BLaER1 treated with 17β-estradiol and CSF1 and Interleukin-3, amounts not matched to agents 10 nM and 100 nM (cell line): ENCODE results near the gene ZNF595.
"Not testable (repeated sequence)": the region's sequence is repeated elsewhere in the genome, so short reads cannot be mapped to it uniquely, and the experiment has no call there.

ENCODE experiments used
- H3K27ac ChIP-seq, 11 experiments: shearing (Covaris generic); formaldehyde crosslinking; 2 replicates each; pipeline ENCODE4 v1.8.1; 2022
- H3K27me3 ChIP-seq, 11 experiments: shearing (Covaris generic); formaldehyde crosslinking; 2 replicates each; pipeline ENCODE4 v1.8.1; 2022
- H3K36me3 ChIP-seq, 11 experiments: shearing (Covaris generic); formaldehyde crosslinking; 2 replicates each; pipeline ENCODE4 v1.8.1; 2022
- H3K4me1 ChIP-seq, 10 experiments: shearing (Covaris generic); formaldehyde crosslinking; 2 replicates each; pipeline ENCODE4 v1.8.1; 2022
- H3K4me2 ChIP-seq, 11 experiments: shearing (Covaris generic); formaldehyde crosslinking; 2 replicates each; pipeline ENCODE4 v1.8.1; 2022
- H3K4me3 ChIP-seq, 10 experiments: shearing (Covaris generic); formaldehyde crosslinking; 2 replicates each; pipeline ENCODE4 v1.8.1; 2022
- H3K9ac ChIP-seq, 11 experiments: shearing (Covaris generic); formaldehyde crosslinking; 2 replicates each; pipeline ENCODE4 v1.8.1; 2022
- H3K9me3 ChIP-seq, 11 experiments: shearing (Covaris generic); formaldehyde crosslinking; replicated peaks in 1 of 11; 2 replicates each; pipeline ENCODE4 v1.8.1; 2022
- H4K20me1 ChIP-seq, 11 experiments: shearing (Covaris generic); formaldehyde crosslinking; 2 replicates each; pipeline ENCODE4 v1.8.1; 2022

ZNF595 gene

DNA sequence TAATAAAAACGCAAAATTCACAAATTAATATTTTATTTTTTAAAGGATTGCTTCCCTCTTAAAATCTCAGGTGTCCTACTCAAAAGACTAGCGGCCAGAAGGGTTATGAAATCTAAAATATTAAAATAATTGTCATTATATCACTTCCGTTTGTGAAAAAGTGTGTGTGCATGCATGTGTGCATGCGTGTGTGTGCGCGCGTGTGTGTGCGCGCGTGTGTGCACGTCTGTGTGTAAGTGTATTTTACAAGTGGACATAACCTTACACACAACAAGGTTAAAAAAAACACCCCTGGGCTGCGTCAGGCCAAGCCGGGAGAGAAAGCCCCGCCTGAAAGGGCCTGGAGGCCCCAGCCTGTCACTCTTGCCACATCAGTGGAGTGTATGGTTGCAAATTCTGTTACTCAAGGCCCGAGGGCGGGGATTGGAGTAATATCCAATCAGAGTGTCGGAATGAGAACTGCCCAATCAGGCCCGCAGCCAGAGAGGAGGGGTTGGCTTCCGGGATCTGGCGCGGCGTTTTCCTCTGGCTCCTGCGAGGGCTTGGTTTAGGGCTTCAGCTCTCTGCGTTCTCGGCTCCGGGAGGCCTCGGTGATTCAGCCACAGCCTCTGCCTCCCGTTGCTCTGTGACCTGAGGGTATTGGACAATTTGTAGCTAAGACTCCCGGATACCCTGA is at the start of gene ZNF595:
ZNF595 (plus strand) TSS at position 518 of the 676 bp plus-strand sequence. CDS start 168 bp downstream, outside the sequence.
- not testable (repeated sequence) for H3K9ac ChIP-seq, H3K27ac ChIP-seq, H3K27me3 ChIP-seq, H3K36me3 ChIP-seq, H3K9me3 ChIP-seq, H4K20me1 ChIP-seq, H3K4me2 ChIP-seq, H3K4me3 ChIP-seq
- peaks cover 0 to 12% (median 6%) of the 10 kb centered on the region in 10 experiments; a peak in 12 of 20 replicates for H3K4me1 ChIP-seq

- not testable (repeated sequence) for H3K27me3 ChIP-seq, H3K4me2 ChIP-seq, H3K27ac ChIP-seq, H4K20me1 ChIP-seq, H3K4me1 ChIP-seq, H3K36me3 ChIP-seq, H3K4me3 ChIP-seq, H3K9ac ChIP-seq
- H3K9me3 ChIP-seq = peaks cover 16 to 29% (median 19%) of the 10 kb centered on the region in 11 experiments
Observed at GRCh38 chr4:9937-10870, 42.9 kb upstream of the ZNF595 start.

DNA sequence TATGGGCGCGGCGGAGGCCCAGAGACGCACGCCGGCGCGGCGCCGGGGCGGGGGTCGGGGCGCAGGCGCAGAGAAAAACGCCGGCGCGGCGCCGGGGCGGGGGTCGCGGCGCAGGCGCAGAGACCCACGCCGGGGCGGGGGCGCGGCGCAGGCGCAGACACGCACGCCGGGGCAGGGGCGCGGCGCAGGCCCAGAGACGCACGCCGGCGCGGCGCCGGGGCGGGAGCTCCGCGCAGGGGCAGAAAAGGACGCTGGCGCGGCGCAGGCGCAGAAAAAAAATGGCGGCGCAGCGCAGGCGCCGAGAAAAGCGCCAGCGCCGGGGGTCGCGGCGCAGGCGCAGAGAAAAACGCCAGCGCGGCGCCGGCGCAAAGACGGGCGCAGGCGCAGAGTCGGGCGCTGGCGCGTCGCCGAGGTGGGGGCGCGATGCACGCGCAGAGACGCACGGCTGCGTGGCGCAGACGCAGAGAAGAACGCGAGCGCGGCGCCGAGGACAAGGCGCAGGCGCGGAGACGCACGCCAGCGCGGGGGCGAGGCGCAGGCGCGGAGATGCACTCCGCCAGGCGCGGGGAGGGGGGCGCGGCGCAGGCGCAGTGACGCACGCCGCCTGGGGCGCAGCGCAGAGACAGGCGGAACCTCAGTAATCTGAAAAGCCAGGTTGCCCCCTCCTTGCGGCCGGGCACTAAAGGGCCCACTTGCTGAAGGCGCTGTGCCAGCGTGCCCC is 41.9 kb upstream of the ZNF595 start:
- H3K27ac ChIP-seq, H3K27me3 ChIP-seq, H4K20me1 ChIP-seq, H3K4me2 ChIP-seq, H3K36me3 ChIP-seq, H3K4me3 ChIP-seq, H3K9ac ChIP-seq, H3K4me1 ChIP-seq: not testable (repeated sequence)
- H3K9me3 ChIP-seq = peaks cover 16 to 29% (median 19%) of the 10 kb centered on the region in 11 experiments

DNA sequence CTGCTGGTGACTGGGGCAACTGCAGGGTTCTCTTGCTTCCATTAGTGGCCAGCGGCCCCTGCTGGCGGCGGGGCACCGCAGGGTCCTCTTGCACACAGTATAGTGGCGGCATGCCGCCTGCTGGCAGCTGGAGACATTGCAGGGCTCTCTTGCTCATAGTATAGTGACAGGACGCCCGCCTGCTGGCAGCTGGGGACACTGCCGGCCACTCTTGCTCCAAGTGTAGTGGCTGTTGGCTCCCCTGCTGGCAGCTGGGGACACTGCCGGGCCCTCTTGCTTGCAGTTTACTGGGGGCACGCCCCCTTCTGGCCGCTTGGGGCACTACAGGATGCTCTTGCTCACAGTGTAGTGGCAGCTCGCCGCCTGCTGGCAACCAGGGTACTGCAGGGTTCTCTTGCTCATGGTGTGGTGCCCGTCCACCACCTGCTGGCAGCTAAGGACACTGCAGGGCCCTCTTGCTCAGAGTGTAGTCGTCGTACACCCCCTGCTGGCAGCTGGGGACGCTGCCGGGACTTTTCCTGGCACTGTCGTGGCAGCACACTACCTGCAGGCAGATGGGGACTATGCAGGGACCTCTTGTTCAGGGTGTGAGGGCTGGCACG is 41.2 kb upstream of the ZNF595 start:
- not testable (repeated sequence) for H3K36me3 ChIP-seq, H3K27ac ChIP-seq, H3K27me3 ChIP-seq, H3K4me1 ChIP-seq, H3K4me2 ChIP-seq, H4K20me1 ChIP-seq, H3K4me3 ChIP-seq, H3K9ac ChIP-seq
- peaks cover 16 to 29% (median 19%) of the 10 kb centered on the region in 11 experiments for H3K9me3 ChIP-seq

DNA sequence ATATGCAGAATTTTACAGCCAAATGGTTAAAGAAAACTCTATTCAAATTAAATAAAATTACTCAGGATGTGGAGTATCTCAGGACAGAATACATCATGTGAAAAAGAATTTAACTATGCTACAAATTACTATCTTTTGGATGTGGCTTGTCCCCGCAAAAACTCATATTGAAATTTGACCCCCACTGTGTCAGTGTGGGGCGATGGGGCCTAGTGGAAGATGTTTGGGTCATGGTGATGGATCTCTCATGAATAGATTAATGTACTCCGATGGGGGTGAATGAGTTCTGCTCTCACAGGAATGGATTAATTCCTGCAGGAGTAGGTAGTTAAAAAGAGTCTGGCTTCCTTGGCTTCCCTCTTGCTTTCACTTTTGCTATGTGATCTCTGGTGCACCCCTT is 35.0 kb upstream of the ZNF595 start:
- H3K4me1 ChIP-seq, H3K27me3 ChIP-seq, H3K4me2 ChIP-seq, H4K20me1 ChIP-seq, H3K4me3 ChIP-seq, H3K9me3 ChIP-seq, H3K36me3 ChIP-seq, H3K9ac ChIP-seq, H3K27ac ChIP-seq: not testable (repeated sequence)

GRCh38 chr4:18589-18988 is 34.5 kb upstream of the ZNF595 start:
- H4K20me1 ChIP-seq, H3K4me1 ChIP-seq, H3K9me3 ChIP-seq, H3K27ac ChIP-seq, H3K36me3 ChIP-seq, H3K4me3 ChIP-seq, H3K27me3 ChIP-seq, H3K9ac ChIP-seq, H3K4me2 ChIP-seq: not testable (repeated sequence)

DNA sequence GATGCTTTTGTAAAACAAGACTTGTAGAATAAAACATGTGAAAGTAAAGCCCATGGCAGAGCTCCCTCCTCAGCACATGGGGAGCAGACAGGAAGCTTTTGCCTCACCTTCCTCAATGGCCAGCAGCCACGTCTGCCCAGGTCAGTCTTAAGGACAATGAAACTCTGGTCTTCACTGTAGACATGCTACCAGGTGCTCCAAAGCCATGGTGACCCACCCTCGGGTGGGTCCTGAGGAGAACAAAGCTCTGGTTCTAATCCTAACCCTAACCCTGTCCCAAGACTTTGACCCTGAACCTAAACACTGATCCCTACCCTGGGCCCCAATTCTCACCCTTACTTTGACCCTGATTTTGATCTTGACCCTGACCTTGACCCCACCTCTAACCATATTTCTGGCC is 30.2 kb upstream of the ZNF595 start:
- H3K4me3 ChIP-seq, H3K27ac ChIP-seq, H3K9ac ChIP-seq, H3K27me3 ChIP-seq, H3K4me2 ChIP-seq, H3K36me3 ChIP-seq, H3K9me3 ChIP-seq, H4K20me1 ChIP-seq, H3K4me1 ChIP-seq: not testable (repeated sequence)

GRCh38 chr4:24359-24758 is 28.8 kb upstream of the ZNF595 start:
- not testable (repeated sequence) for H4K20me1 ChIP-seq, H3K9me3 ChIP-seq, H3K27me3 ChIP-seq, H3K36me3 ChIP-seq, H3K4me2 ChIP-seq, H3K4me3 ChIP-seq, H3K27ac ChIP-seq, H3K4me1 ChIP-seq, H3K9ac ChIP-seq

GRCh38 chr4:27501-27900 is 25.6 kb upstream of the ZNF595 start:
- H3K4me3 ChIP-seq, H3K9ac ChIP-seq, H3K4me2 ChIP-seq, H4K20me1 ChIP-seq, H3K27ac ChIP-seq, H3K27me3 ChIP-seq, H3K36me3 ChIP-seq, H3K4me1 ChIP-seq, H3K9me3 ChIP-seq: not testable (repeated sequence)

- not testable (repeated sequence) for H3K4me2 ChIP-seq, H3K9me3 ChIP-seq, H3K36me3 ChIP-seq, H3K4me1 ChIP-seq, H3K27me3 ChIP-seq, H3K9ac ChIP-seq, H3K4me3 ChIP-seq, H3K27ac ChIP-seq, H4K20me1 ChIP-seq
Observed at GRCh38 chr4:28767-29542, 24.2 kb upstream of the ZNF595 start.

DNA sequence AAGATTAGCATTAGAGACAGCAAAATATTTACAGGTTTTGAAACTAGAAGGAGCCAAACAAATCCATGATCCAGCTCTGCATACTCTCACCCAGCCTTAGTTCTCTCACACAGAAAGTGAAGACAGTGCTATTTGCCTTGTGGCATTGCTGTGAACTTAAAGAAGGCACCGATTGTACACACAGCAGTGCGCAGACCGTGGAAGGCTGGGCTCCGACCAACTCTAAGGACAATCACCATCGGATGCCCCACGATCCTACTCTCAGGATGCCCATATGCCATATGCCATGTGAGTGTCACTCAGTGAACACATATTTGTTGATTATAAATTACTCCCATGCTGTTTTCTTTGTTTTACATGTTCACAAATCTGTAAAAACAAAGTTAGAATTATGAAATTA is 19.8 kb upstream of the ZNF595 start:
- not testable (repeated sequence) for H3K9me3 ChIP-seq, H4K20me1 ChIP-seq, H3K9ac ChIP-seq, H3K4me1 ChIP-seq, H3K27ac ChIP-seq, H3K27me3 ChIP-seq, H3K4me2 ChIP-seq, H3K36me3 ChIP-seq, H3K4me3 ChIP-seq

GRCh38 chr4:36559-37415 is 16.3 kb upstream of the ZNF595 start:
- not testable (repeated sequence) for H3K4me3 ChIP-seq, H3K9ac ChIP-seq, H3K27ac ChIP-seq, H3K36me3 ChIP-seq, H3K4me1 ChIP-seq, H4K20me1 ChIP-seq, H3K27me3 ChIP-seq
- H3K9me3 ChIP-seq = peaks cover 1 to 15% (median 4%) of the 10 kb centered on the region in 11 experiments; a peak in 12 of 22 replicates
- 0 out of 22 replicates have a peak overlapping the region, but pooled peaks of 1 of the 11 experiments have one; percentile 3 for H3K4me2 ChIP-seq
